GM19372 (cell line): ENCODE measurements around the gene S100PBP.

Experiments
- ATAC-seq: cut with Tn5 transposase; IDR thresholded peaks from one replicate; pipeline ENCODE4 v1.9.1; 2021; ENCODE audit warnings: mild to moderate bottlenecking, low read depth, moderate library complexity; ENCODE audit not compliant: unreplicated experiment

The S100PBP gene

DNA sequence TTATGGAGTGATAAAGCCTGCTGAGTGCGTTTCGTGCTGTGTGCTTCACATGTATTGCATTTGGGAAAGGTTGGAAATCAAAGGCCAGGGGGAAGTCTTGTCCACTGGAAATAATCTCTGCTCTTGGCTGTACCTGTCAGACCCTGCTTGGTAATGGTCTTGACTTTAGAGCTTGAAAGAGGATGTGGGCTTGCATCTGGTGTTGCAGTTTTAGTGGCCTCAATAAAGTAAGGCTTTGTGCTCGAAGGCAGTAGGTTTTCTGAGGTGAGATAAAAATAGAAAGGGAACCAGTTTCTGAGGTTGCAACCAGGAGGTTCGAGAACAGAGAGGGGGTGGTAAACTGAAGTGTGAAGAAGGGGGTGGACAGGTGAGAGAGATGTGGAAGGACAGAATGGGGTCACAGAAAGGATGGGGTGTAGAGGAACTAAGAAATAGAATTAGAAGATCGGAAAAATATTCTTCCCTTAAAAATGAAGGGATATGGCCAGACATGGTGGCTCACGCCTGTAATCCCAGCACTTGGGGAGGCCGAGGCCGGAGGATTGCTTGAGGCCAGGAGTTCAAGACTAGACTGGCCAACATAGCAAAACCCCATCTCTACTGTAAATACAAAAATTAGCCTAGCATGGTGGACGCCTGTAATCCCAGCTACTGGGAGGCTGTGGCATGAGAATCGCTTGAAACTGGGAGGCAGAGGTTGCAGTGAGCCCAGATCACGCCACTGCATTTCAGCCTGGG, 1.5 kb downstream of the S100PBP start:
- ATAC-seq, result no peak

DNA sequence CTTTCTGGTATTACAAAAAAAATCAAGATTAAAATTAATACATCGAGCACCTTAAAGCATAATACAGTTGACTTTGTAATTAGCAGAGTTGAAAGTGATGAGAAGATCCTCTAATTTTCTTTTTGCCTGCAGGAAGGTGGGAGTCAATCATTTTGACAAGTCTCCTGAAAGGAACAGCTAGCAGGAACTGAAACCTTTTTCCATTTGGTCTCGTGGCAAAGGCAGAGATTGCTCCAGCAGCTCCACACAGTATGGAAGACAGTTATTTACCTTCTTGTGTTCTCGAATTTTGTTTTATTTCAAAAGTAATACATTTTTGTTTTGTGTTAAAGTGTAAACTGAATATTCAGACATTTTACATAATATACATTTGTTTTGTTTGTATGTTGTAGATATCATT, 7.7 kb downstream of the S100PBP start:
- no peak for ATAC-seq

DNA sequence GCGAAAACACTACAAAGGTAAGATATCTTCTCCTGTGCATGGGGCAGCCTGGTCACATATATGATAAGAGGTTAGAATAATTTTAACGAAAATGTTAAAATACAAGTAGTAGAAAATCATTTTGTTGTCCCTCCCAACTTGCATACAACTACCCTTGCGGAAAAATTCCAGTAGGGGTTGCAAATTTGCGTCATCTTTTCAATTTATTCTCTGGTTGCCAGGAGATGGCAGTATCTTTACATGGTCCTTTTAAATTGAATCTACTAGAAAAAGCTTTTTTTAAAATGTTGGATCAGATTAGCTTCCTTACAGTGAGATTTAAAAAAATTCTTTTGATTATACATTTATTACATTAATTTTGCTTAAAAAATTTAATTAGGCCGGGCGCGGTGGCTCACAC, 10.9 kb downstream of the S100PBP start:
- ATAC-seq, result no peak

DNA sequence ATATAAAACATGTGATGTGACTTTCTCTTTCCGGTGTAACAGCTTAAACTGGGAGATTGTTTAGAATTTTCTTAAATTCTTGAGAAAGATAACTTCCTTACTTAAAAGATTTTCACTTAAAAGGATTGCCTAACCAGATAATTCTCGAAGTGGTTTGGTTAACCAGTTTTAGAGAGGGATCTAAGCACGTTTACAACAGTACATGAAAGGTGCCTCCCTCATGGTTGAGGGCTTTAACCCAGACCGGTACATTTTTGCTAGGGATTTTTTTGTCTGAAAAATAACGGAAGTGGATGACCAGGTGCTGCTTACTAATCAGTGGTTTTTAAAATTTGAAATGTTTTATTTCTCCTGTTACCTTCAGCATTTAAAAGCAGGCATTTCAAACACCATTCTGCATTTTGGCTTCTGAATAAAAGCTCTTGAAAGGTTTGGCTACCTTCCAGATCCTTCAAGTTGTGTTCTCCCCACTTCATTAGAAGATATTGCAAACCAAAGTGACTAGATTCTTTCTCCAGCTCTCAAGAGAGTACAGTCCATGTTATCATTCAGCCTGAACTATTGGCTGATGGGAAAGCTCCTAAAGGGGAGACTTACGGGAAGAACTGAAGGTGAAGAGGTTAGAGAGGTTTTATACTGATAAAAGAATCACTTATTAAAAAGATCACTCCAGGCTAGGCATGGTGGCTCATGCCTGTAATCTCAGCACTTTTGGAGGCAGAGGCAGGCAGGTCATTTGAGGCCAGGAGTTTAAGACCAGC, 12.8 kb downstream of the S100PBP start:
- ATAC-seq, result no peak

DNA sequence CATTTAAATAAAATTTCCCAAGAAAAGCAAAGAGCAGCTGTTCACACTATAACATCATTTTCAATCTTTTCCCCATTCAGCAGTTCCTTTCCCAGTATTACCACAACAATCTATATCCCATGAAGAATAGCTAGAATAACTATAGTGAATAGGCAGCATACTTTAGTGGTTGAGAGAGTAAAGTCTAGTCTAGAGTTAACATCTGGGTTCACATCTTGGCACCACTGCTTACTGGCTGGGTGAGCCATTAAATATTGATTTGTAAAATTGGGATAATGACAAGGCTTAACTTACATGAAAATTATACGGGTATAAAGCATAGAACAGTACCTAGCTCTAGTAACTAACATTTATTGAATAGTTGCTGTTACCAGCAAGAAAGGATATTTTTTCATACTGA, 14.4 kb downstream of the S100PBP start:
- no peak for ATAC-seq

DNA sequence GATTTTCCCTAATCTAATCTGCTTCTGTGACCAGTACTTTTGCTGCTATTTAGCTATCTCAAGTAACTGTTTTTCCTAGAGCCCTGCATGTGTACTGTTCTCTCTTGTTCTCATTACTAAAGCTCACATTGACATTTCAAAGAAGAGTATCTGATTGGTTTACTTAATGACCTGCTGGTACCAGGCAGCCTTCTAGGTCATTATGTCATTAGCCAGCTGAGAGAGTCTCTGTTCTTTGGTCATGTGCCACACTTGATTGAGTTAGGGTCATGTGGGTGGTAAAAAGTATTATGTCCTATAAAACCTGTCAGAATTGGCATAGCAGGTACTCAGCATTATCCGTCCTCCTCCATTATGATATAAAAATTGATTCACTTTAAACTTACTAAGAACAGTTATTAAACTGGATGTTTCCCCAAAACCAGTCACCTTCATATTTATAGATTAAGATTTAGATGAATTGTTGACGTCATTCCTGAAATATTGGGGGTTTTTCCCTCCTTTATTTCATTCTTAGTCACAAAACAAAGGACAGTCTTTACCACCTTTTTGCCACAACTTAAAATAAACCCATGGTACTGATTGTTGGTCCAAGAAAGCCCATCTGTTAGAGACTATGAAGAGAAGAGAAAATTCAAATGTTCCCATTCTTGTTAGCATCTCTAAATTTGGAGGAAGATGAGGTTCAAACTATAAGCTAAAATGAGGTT, 31.1 kb downstream of the S100PBP start:
- ATAC-seq, result no peak

DNA sequence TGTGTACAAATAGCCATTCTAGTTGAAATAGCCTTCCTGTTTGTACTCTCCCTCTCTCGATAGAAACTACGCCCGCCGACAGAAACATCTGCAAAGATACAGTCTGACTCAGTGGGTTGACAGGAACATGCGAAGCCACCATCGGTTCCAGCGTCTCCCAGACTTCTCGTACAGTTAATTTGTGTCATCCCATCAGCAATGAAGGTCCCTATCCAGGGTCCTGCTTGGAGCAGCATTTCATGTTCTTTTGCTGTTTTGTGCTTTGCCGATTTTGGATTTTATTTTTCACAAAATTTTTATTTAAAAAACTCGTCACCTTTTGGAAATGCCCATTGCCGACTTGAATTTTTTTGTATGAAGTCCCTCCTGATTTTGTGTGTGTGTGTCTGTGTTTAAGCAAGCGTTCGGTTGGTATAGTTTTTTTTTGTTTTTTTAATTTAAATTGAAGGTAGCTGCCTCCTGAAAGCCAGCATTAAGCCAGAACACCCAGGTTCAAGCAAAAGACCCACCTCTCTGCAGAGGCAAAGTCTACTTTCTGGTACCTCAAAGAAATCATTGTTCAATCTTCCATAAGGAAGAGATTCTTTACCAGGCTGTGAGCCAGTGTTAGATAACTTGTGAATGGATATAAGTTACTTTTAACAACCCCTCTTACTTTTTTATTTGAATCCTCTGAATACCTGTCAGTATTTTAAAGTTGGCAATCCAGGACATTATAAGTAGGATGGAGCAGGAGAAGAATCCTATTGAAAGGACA, 38.6 kb downstream of the S100PBP start:
- no peak for ATAC-seq

DNA sequence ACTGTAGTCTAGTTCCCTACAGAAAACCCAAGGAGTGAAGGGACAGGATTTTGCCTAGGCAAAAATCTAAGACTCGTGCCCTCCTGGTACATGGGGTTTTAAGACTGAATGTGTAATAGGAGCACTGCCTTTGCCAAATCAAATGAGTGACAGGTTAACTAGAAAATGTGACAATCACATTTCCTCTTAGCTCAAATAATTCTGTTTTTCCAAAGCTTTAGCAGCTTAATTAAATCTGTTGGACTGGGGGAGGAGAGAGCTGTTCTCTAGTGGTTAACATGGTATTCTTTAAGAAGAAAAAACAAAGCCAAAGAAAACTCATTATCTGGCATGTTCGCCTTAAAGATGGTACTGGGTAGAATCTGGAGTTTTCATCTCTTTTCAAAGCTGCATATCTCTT, 40.7 kb downstream of the S100PBP start:
- no peak for ATAC-seq

DNA sequence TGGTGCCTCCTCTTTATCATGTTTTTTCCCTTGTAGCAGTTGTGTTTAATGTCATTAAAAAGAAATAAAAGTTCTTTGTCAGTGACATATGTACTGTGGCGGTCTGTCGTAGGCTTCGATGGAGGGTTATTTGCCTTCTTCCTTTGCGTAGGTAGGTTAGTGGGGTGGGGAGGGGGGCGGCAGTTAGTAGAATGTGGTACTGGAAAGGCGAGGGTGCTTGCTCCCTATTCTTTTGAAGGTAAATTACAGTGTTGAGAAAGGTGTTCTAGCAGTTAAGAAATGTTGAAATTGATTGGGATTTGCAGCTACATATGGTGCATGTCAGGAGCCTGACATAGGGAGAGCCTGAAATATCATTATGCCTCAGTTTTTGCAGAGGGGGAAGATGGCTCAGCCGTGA, 41.3 kb downstream of the S100PBP start:
- ATAC-seq, result no peak

DNA sequence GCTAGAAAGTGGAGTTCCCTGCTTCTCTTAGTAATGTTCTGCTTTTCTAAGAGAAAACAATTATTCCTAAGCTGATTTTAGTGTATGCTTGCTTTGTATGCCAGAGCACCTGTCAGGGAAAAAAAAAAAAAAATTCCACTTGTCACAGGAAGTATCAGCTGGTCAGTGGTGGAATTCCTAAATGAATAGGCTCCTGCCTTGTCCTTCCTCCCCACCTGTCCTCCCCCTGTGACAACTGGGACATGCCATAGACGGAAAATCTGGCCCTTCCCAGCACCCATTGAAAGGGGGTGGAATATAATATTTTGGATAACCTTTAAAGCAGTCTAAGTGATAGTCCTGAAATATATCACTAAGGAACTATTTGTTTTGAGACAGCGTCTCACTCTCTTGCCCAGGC, 42.5 kb downstream of the S100PBP start:
- no peak for ATAC-seq

DNA sequence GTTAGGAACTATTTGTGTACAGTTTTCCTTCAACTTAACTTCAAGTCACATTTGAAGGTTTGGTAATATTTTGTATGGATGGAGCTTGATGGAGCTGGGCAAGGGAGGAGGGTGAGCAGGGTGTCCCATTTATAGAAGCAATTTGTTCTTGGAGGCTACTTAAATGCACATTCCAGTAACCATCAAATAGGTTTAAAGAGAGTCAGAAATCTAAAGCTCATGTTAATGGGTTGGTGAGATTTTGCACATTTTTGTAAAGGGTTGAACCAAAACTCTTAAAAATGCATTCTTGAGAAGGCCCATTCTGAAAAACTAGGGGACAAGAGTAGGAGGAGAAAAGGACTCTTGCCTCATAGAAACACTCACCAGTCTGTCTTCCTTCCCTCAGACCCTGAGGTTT, 43.1 kb downstream of the S100PBP start:
- no peak for ATAC-seq

DNA sequence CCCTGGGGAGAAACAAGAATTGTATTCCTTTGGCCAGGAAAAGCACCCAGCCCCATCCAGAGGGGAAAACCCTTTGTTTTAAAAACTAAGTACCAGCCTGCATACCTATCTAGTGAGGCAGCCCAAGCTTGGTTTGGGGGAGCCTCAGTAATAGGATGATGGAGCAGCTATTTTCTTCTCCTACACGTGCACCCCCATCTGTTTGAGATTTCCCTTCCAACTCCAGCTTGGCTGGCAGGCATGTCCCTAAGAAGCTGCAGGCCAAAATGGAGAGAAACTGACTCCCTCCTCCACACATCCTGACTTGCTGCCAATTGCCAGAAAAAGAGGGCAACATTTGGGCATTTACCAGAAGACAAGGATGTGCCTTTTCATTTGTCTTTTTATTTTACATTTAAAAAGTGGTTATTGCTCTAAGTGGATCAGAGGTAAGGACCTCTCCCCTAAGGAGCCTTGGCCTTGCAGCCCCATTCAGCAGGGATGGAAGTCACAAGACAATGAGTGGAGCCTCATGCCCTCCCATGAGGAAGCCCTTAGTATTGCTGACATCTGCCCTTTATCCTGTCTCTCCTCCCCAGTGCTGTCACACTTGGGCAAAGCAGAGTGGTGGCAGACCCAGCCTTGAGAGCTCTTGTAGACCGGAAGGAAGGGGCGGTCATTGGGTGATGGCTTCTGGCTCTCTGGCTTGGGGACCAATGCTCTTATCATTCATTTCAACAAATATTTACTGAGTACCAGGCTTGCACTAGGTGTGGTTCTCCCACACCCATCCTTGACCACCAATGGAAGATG, 44.6 kb downstream of the S100PBP start:
- ATAC-seq, result no peak

DNA sequence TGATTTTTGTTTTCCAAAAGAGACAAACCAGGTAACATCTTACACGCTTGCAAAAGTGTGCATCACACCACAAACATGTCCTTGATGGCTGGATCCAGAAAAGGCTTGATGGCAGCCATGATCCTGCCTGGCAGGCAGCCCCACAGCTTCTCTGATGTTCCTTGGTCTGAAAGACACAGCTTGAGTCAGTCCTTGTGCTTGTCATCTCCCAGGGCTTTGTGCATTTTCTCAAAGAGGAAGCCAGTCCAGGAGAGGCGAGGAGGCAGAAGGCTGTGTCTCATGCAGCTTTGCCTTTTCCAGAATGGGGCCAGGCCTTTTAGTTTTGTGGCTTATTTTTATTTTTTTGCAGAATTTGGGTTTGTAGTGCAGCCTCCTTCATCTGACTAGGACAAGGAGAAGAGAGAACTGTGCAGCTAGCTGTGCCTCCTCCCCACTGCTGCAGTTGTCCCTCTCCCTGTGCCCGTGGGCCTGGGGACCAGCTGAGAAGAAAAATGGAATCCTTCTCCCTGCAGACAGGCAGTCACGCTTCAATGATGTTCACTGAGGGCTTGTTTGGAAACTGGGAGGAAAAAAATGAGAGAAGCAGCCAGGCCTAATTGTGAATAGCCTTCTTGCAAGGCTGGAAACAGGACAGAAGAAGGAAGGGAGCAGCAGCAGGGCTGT, 45.9 kb downstream of the S100PBP start:
- ATAC-seq, result no peak

DNA sequence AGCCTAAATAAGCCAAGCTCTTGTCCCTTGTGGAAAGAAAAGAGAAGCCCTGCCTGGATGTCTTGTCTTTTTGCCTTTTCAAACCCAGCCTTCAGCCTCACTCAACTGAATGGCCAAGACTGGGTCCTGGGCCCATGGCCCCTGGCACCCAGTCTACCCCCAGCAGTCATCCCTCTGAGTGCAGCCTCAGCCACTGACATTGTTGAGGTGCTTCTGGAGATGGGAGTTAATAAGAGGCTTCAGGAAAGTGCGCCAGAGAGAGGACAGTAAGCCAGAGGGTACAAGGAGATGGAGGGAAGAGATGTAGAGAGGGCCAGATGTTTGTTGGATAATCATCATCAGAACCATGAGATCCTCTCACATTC, 46.4 kb downstream of the S100PBP start:
- ATAC-seq, result no peak

DNA sequence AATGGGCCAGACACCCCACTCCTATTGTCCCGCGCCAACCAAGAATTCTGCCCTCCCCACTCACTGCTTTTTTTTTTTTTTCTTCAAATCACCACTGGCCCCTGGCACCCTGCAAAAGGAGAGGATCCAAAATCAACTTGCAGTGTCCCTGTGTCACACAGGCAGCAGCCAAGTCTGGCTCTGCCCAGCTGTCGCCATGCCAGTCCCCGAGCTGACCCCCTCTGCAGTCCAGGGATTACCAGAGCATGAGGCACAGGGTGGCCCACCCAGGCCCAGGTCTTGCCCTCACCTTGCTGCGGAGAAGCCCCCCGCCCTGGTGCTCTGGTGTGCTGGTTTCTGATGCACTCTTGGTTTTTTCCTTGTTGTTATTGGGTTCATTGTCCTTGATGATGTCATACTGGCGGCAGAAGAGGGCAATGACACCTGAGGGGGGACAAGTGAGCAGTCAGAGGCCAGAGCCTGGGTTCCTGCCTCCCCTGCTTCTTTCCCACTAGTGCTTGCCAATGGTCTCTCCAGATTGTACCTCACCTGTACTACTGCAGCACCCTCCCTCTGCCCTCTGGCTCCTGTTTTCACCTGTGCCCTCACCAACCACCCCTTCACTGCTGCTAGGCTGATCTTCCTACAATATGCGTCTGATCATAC, 47.0 kb downstream of the S100PBP start:
- ATAC-seq, result no peak

DNA sequence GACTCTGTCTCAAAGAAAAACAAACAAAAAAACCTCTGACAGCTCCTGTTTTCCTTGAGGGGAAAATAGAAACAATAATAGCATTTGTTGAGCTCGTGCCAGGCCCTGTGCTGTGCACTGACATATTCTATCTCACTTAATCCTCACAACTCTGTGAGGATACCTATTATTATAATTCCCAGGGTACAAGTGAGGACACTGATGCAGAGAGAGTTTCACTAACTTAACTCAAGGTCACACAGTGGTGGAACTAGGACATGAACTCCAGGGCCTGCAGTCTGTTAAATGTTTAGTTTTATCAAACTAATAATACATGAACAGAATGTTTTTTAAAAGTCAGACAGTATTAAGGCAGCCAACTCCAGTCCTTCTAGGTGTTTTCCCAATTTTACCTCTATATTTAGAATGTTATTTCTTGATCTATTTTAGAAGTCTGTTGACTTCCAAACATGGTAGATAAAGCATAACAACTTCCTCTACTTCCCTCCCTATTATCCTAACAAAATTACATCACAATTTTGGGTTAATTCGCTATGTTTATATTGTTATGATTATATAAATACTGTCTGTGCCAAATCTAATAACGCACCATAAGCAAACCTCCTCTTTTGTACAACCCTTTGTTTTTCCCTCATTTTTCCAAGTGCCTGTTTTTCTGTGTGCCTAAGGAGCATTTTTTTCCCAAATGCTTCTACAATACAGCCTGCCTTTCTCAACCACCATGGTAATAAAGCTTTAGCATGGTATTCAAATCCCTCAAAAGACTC, 48.4 kb downstream of the S100PBP start:
- no peak for ATAC-seq

DNA sequence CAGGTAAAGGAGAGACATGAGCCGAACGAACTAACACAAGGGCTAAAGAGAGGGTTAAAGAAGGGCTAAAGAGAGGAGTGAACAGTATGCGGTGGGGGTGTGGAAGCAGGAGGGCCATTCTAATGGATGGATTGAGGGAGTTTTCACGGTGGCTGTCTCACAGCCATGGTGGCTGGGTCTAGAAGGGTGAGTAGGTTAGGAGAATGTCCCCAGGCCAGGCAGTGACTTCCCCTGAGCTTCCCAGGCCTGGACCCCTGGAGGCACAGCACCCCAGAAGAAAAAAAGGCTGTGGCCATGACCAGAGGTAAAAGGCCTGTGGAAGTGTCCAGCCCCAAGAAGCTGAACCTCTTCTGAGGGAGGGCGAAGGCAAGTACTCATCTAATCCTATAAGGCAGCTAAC, 49.7 kb downstream of the S100PBP start:
- ATAC-seq, result no peak

DNA sequence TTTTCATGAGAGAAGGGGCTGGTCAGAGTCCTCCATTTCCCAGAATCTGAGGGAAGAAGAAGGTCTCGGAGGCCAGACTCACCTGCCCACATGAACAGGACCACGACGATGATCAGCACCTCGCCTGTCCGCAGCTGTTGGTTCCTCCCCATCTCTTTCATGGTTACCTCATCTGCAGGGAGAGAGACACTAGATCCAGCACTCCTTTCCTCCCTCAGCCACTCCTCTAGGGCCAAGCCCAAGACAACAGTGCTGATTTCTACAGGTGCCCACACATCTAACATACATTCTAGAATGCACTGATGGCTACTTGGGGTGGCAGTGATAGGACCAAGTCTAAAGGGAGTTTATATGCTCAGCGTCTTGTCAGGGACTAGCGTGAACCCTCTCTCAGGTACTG, 50.2 kb downstream of the S100PBP start:
- no peak for ATAC-seq
